Measurements from ENCODE around the gene MZF1. TPM values are rescaled to one million over a fixed set of nuclear protein-coding genes. Genes with fewer than 3 reads are reported as not detected.
"Not testable (repeated sequence)": the region's sequence is repeated elsewhere in the genome, so short reads cannot be mapped to it uniquely, and the experiment has no call there.

The MZF1 gene
- total RNA-seq, 1 experiment from 2014 or later: 20.4 TPM

DNA sequence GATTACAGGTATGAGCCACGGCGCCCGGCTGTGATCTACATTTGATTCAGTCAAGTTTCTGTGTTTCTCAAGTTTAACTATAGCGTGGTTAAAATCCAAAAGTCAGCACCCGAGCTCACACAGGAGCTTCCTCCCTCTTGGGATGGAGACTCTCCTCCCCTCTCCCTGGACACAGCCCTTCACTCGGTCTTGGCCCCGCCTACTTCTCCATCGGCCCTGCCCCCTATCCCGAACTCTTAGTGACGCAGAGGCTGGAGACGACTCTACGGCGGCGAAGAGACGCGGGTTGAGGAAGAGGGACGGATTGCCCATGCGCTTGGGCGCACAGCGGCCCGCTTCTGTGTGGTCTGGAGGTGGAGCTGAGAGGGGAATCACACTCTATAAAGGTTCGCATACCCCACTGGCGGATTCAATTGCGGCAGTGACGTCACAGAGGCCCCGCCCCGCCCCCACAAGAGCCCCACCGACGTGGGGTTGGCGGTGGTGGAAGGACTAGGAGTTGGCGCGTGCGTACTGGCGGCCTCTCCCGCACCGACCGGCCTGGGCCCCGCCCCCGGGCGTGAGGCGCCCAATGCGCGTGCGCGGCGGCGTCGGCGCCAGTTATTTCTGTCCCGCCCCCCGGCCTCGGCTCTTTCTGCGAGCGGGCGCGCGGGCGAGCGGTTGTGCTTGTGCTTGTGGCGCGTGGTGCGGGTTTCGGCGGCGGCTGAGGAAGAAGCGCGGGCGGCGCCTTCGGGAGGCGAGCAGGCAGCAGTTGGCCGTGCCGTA is 29.1 kb downstream of the MZF1 start, which contains the start of gene TRIM28:
Gene TRIM28 (plus strand): TSS at position 239 of the 765 bp plus-strand sequence. CDS start 694 bp downstream, outside the sequence.
- CTCF ChIA-PET: interaction anchor here (1.0 to 1.6 kb wide), 7 partner anchors 11 to 32 kb away, joined by 3 to 22 read pairs (median 5); partner anchors contain the start of genes CHMP2A and ZBTB45
- no peaks in the 10 kb centered on the region for H3K9me3 Mint-ChIP-seq (ENCODE audit: unreplicated experiment)
- TF ChIP-seq, protein P1, sequence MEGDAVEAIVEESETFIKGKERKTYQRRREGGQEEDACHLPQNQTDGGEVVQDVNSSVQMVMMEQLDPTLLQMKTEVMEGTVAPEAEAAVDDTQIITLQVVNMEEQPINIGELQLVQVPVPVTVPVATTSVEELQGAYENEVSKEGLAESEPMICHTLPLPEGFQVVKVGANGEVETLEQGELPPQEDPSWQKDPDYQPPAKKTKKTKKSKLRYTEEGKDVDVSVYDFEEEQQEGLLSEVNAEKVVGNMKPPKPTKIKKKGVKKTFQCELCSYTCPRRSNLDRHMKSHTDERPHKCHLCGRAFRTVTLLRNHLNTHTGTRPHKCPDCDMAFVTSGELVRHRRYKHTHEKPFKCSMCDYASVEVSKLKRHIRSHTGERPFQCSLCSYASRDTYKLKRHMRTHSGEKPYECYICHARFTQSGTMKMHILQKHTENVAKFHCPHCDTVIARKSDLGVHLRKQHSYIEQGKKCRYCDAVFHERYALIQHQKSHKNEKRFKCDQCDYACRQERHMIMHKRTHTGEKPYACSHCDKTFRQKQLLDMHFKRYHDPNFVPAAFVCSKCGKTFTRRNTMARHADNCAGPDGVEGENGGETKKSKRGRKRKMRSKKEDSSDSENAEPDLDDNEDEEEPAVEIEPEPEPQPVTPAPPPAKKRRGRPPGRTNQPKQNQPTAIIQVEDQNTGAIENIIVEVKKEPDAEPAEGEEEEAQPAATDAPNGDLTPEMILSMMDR (IDR thresholded peaks at IDR 0.05; ENCODE audit: insufficient read depth in 1 of 2, low read depth in 1 of 2, low read length in 1 of 2, severe bottlenecking in 1 of 2, unreplicated experiment in 1 of 2): no peak
- H3K27me3 Mint-ChIP-seq (ENCODE audit: insufficient read depth, unreplicated experiment): peaks cover 9% of the 10 kb centered on the region
- peak within 1 kb of the TSS; percentile 87 for H3K4me3 ChIP-seq (ENCODE audit: low read depth, low read length)
- H3K9me3 ChIP-seq: no peaks in the 10 kb centered on the region
- peaks cover 14% of the 10 kb centered on the region for H3K4me1 Mint-ChIP-seq (ENCODE audit: low read depth, unreplicated experiment)
- H3K36me3 Mint-ChIP-seq (ENCODE audit: insufficient read depth, unreplicated experiment): peaks cover 54% of the 10 kb centered on the region
- POLR2A ChIA-PET: interaction anchor here (0.5 to 1.4 kb wide), 19 partner anchors 10 to 217 kb away, joined by 3 to 40 read pairs (median 5); partner anchors contain the start of genes CHMP2A, MZF1, ZBTB45 and ZNF497
- peak within 1 kb of the TSS; percentile 92 for H3K4me3 Mint-ChIP-seq (ENCODE audit: unreplicated experiment)
- H3K27ac Mint-ChIP-seq (ENCODE audit: unreplicated experiment): peak within 1 kb of the TSS; percentile 97
- H3K27me3 ChIP-seq (replicated peaks; ENCODE audit: control insufficient read depth, insufficient read depth, low read length): no peaks in the 10 kb centered on the region
- H3K4me1 ChIP-seq: peaks cover 11% of the 10 kb centered on the region
- DNase-seq: peak; percentile 99
- intact Hi-C loops (cut with micrococcal nuclease; ENCODE audit: unreplicated experiment): loop anchor here (1.0 kb wide), 5 partner anchors 11 to 157 kb away; partner anchors contain the start of genes CHMP2A, RPS5 and ZBTB45
- peaks cover 18% of the 10 kb centered on the region for H3K36me3 ChIP-seq (ENCODE audit: control insufficient read depth, insufficient read depth, low read length)
- BruUV-seq (replicated peaks): TSS peak; percentile 100

- ChIA-PET CTCF (interaction anchor here (1.4 to 1.6 kb wide), 3 partner anchors 16 to 33 kb away, joined by 3 to 22 read pairs (median 6); partner anchors contain the start of gene ZBTB45), POLR2A (interaction anchor here (1.4 kb wide), 2 partner anchors 23 to 33 kb away, joined by 21 to 37 read pairs; partner anchors contain the start of gene ZBTB45)
- Histone ChIP-seq H3K4me1 (peaks cover 11% of the 10 kb centered on the region), H3K4me3 (ENCODE audit: low read depth, low read length) (peak overlapping the region; percentile 54), H3K36me3 (ENCODE audit: control insufficient read depth, insufficient read depth, low read length) (peaks cover 13% of the 10 kb centered on the region)
- peaks cover 20% of the 10 kb centered on the region for H3K4me1 Mint-ChIP-seq (ENCODE audit: low read depth, unreplicated experiment)
- BruUV-seq (replicated peaks); H3K9me3 Mint-ChIP-seq (ENCODE audit: unreplicated experiment); intact Hi-C loops (cut with micrococcal nuclease; ENCODE audit: unreplicated experiment); H3K27me3 Mint-ChIP-seq (ENCODE audit: insufficient read depth, unreplicated experiment); H3K27me3 ChIP-seq (replicated peaks; ENCODE audit: control insufficient read depth, insufficient read depth, low read length); H3K9me3 ChIP-seq; DNase-seq: not testable (repeated sequence)
- H3K36me3 Mint-ChIP-seq (ENCODE audit: insufficient read depth, unreplicated experiment): peaks cover 54% of the 10 kb centered on the region
- H3K4me3 Mint-ChIP-seq (ENCODE audit: unreplicated experiment): peak overlapping the region; percentile 16
- peak overlapping the region; percentile 97 for H3K27ac Mint-ChIP-seq (ENCODE audit: unreplicated experiment)
These were observed 30.3 kb downstream of the MZF1 start for GRCh38 chr19:58542641-58543372.

DNA sequence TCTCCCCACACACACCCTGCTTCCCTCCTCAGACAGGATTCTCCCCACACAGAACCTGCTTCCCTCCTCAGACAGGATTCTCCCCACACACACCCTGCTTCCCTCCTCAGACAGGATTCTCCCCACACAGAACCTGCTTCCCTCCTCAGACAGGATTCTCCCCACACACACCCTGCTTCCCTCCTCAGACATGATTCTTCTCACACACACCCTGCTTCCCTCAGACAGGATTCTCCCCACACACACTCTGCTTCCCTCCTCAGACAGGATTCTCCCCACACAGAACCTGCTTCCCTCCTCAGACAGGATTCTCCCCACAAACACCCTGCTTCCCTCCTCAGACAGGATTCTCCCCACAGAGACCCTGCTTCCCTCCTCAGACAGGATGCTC is 34.0 kb downstream of the MZF1 start:
- H3K4me1 Mint-ChIP-seq (ENCODE audit: low read depth, unreplicated experiment); H3K36me3 ChIP-seq (ENCODE audit: control insufficient read depth, insufficient read depth, low read length); POLR2A ChIA-PET; H3K4me1 ChIP-seq; H3K27me3 ChIP-seq (replicated peaks; ENCODE audit: control insufficient read depth, insufficient read depth, low read length); CTCF ChIA-PET; BruUV-seq (replicated peaks); H3K9me3 Mint-ChIP-seq (ENCODE audit: unreplicated experiment); H3K27me3 Mint-ChIP-seq (ENCODE audit: insufficient read depth, unreplicated experiment); H3K9me3 ChIP-seq; DNase-seq; intact Hi-C loops (cut with micrococcal nuclease; ENCODE audit: unreplicated experiment): not testable (repeated sequence)
- H3K36me3 Mint-ChIP-seq (ENCODE audit: insufficient read depth, unreplicated experiment): peaks cover 18% of the 10 kb centered on the region
- H3K4me3 ChIP-seq (ENCODE audit: low read depth, low read length): peak overlapping the region; percentile 45
- peak overlapping the region; percentile 87 for H3K4me3 Mint-ChIP-seq (ENCODE audit: unreplicated experiment)
- H3K27ac Mint-ChIP-seq (ENCODE audit: unreplicated experiment): peak overlapping the region; percentile 92
